OCI-LY3 (cell line): Measurements from ENCODE around the gene SLC25A21.

ENCODE experiments used
- EZH2phosphoT487 ChIP-seq: fragments of 200-600 bp; shearing (Covaris generic); IDR thresholded peaks from 2 replicates; pipeline ENCODE4 v1.6.1; 2018; ENCODE audit warnings: antibody characterized with exemption, mixed run types, low read depth
- TF ChIP-seq, protein P1 (sequence below): fragments of 200-600, 300-600 bp; sonication (generic); IDR thresholded peaks from 2 replicates; pipeline ENCODE4 v1.5.1; 2014; ENCODE audit warnings: antibody characterized with exemption, low read length, low read depth

DNA sequence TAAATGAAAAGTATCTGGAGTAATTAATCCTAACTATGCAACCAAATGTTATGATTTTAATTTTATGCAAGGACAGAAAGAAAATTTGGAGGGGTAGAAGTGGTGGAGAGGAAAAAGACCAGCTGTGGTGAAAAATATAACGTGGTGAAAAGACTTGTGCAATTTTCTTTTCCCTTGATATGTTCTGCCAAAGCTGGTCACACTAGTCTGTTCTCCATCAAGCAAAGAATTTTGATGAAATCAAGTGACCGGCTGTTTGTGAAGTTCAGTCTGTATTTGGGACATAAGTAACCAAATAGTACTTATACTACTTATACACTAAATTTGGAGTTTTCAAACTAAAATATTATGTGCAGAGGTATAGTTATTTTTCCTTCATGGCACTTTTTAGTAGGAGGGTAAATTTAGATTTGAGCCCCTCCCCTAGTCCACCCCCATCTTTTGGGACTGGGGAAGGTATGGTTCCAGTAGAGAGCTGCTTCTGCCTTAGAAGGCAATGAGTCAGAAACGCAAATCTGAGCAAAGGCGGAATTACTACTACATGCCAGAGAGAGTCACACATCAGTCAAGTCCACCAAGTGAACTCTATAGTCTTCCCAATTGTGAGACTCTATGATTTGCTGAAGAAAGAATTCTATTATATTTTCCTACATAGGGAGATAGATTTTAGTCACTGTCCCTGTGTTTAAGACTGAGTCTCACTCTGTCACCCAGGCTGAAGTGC is 229.7 kb downstream of the SLC25A21 start:
- TF ChIP-seq, protein P1, sequence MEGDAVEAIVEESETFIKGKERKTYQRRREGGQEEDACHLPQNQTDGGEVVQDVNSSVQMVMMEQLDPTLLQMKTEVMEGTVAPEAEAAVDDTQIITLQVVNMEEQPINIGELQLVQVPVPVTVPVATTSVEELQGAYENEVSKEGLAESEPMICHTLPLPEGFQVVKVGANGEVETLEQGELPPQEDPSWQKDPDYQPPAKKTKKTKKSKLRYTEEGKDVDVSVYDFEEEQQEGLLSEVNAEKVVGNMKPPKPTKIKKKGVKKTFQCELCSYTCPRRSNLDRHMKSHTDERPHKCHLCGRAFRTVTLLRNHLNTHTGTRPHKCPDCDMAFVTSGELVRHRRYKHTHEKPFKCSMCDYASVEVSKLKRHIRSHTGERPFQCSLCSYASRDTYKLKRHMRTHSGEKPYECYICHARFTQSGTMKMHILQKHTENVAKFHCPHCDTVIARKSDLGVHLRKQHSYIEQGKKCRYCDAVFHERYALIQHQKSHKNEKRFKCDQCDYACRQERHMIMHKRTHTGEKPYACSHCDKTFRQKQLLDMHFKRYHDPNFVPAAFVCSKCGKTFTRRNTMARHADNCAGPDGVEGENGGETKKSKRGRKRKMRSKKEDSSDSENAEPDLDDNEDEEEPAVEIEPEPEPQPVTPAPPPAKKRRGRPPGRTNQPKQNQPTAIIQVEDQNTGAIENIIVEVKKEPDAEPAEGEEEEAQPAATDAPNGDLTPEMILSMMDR = no peak
- TF ChIP-seq EZH2phosphoT487 = no peak
